SK-N-SH treated with all-trans-retinoic acid at 6 μM for 48 hours (cell line): ENCODE data around the gene HOXD8.

Experiments
- ARNTL ChIP-seq: fragments of 450-650 bp; formaldehyde crosslinking; IDR thresholded peaks from 2 replicates; pipeline ENCODE4 v1.5.0; 2020; ENCODE audit warnings: low read depth, mild to moderate bottlenecking, moderate library complexity, borderline replicate concordance
- ESRRG ChIP-seq: fragments of 250-450 bp; sonication (Bioruptor Pico); IDR thresholded peaks from 2 replicates; pipeline ENCODE4 v1.6.1; 2021; ENCODE audit warnings: mild to moderate bottlenecking
- GLIS3 ChIP-seq: fragments of 250-450 bp; sonication (Bioruptor Pico); IDR thresholded peaks from 2 replicates; pipeline ENCODE4 v1.5.0; 2020; ENCODE audit warnings: mild to moderate bottlenecking, moderate library complexity
- OSR1 ChIP-seq: fragments of 250-450 bp; sonication (Bioruptor Pico); IDR thresholded peaks from 2 replicates; pipeline ENCODE4 v1.8.0; 2022; ENCODE audit warnings: moderate library complexity, mild to moderate bottlenecking, inconsistent platforms
- PPARA ChIP-seq: fragments of 250-450 bp; sonication (Bioruptor Pico); IDR thresholded peaks from 2 replicates; pipeline ENCODE4 v1.5.0; 2020; ENCODE audit warnings: mild to moderate bottlenecking, borderline replicate concordance
- RARB ChIP-seq: fragments of 250-450 bp; sonication (Bioruptor Pico); IDR thresholded peaks from 2 replicates; pipeline ENCODE4 v1.8.0; 2021; ENCODE audit warnings: mild to moderate bottlenecking, moderate library complexity
- TCF4 ChIP-seq: fragments of 250-450 bp; sonication (Bioruptor Pico); IDR thresholded peaks from 2 replicates; pipeline ENCODE4 v1.8.0; 2021; ENCODE audit warnings: mild to moderate bottlenecking, moderate library complexity, borderline replicate concordance
- TOX ChIP-seq: fragments of 250-450 bp; sonication (Bioruptor Pico); IDR thresholded peaks from 2 replicates; pipeline ENCODE4 v1.8.0; 2021; ENCODE audit warnings: mild to moderate bottlenecking, moderate library complexity, borderline replicate concordance
- ZFP30 ChIP-seq: fragments of 450-650 bp; formaldehyde crosslinking; IDR thresholded peaks from 2 replicates; pipeline ENCODE4 v1.5.0; 2022; ENCODE audit warnings: mild to moderate bottlenecking, moderate library complexity
- TF ChIP-seq, protein P1 (sequence below): fragments of 250-450 bp; sonication (Bioruptor Pico); IDR thresholded peaks from 2 replicates; pipeline ENCODE4 v1.5.1; 2021; ENCODE audit warnings: mild to moderate bottlenecking, moderate library complexity
- TF ChIP-seq, protein P2 (sequence below): fragments of 250-450 bp; sonication (Bioruptor Pico); IDR thresholded peaks from 2 replicates; pipeline ENCODE4 v1.5.0; 2020; ENCODE audit warnings: mild to moderate bottlenecking, moderate library complexity
- TF ChIP-seq, protein P3 (sequence below): fragments of 250-450 bp; sonication (Bioruptor Pico); IDR thresholded peaks from 2 replicates; pipeline ENCODE4 v1.5.1; 2020; ENCODE audit warnings: low read depth, mild to moderate bottlenecking, moderate library complexity
- TF ChIP-seq, protein P4 (sequence below): fragments of 250-450 bp; sonication (Bioruptor Pico); IDR thresholded peaks from 2 replicates; pipeline ENCODE4 v1.8.0; 2020; ENCODE audit warnings: mild to moderate bottlenecking, moderate library complexity, borderline replicate concordance

DNA sequence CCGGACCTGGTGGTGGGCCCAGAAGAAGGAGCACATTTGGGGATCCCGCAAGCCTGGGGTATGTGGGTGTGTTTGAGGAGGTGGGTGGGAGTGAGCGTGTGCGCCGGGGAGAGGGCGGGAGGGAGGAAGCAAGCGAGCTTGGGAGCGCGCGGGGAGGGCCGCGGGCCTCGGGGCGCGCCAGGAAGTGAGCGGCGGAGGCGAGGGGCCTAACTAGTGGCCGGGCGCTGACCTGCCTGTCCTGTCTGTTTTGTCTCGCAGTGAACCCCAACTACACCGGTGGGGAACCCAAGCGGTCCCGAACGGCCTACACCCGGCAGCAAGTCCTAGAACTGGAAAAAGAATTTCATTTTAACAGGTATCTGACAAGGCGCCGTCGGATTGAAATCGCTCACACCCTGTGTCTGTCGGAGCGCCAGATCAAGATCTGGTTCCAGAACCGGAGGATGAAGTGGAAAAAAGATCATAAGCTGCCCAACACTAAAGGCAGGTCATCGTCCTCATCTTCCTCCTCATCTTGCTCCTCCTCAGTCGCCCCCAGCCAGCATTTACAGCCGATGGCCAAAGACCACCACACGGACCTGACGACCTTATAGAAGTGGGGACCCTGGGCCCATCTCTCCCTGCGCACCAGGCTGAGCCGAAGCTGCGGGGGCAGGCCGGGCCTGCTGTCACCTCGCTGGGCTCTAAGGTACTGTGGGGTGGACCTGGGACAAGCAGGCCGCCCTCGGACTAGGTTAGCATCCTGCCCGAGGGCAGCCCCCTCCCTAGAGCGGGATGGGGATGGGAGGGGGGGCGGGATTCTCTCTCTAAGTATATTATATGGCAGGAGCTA lies 23.1 kb downstream of the HOXD8 start:
- no peak for TF ChIP-seq ZFP30 (CRISPR knock-in tag)
- TF ChIP-seq, protein P1, sequence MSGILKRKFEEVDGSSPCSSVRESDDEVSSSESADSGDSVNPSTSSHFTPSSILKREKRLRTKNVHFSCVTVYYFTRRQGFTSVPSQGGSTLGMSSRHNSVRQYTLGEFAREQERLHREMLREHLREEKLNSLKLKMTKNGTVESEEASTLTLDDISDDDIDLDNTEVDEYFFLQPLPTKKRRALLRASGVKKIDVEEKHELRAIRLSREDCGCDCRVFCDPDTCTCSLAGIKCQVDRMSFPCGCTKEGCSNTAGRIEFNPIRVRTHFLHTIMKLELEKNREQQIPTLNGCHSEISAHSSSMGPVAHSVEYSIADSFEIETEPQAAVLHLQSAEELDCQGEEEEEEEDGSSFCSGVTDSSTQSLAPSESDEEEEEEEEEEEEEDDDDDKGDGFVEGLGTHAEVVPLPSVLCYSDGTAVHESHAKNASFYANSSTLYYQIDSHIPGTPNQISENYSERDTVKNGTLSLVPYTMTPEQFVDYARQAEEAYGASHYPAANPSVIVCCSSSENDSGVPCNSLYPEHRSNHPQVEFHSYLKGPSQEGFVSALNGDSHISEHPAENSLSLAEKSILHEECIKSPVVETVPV (CRISPR knock-in tag), result no peak
- TF ChIP-seq GLIS3 (CRISPR knock-in tag), result no peak
- no peak for TF ChIP-seq ARNTL (CRISPR knock-in tag)
- no peak for TF ChIP-seq TCF4 (CRISPR knock-in tag)
- TF ChIP-seq RARB, result no peak
- no peak for TF ChIP-seq PPARA (CRISPR knock-in tag)
- TF ChIP-seq, protein P2, sequence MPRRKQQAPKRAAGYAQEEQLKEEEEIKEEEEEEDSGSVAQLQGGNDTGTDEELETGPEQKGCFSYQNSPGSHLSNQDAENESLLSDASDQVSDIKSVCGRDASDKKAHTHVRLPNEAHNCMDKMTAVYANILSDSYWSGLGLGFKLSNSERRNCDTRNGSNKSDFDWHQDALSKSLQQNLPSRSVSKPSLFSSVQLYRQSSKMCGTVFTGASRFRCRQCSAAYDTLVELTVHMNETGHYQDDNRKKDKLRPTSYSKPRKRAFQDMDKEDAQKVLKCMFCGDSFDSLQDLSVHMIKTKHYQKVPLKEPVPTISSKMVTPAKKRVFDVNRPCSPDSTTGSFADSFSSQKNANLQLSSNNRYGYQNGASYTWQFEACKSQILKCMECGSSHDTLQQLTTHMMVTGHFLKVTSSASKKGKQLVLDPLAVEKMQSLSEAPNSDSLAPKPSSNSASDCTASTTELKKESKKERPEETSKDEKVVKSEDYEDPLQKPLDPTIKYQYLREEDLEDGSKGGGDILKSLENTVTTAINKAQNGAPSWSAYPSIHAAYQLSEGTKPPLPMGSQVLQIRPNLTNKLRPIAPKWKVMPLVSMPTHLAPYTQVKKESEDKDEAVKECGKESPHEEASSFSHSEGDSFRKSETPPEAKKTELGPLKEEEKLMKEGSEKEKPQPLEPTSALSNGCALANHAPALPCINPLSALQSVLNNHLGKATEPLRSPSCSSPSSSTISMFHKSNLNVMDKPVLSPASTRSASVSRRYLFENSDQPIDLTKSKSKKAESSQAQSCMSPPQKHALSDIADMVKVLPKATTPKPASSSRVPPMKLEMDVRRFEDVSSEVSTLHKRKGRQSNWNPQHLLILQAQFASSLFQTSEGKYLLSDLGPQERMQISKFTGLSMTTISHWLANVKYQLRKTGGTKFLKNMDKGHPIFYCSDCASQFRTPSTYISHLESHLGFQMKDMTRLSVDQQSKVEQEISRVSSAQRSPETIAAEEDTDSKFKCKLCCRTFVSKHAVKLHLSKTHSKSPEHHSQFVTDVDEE (CRISPR knock-in tag), result no peak
- no peak for TF ChIP-seq ESRRG
- TF ChIP-seq, protein P3, sequence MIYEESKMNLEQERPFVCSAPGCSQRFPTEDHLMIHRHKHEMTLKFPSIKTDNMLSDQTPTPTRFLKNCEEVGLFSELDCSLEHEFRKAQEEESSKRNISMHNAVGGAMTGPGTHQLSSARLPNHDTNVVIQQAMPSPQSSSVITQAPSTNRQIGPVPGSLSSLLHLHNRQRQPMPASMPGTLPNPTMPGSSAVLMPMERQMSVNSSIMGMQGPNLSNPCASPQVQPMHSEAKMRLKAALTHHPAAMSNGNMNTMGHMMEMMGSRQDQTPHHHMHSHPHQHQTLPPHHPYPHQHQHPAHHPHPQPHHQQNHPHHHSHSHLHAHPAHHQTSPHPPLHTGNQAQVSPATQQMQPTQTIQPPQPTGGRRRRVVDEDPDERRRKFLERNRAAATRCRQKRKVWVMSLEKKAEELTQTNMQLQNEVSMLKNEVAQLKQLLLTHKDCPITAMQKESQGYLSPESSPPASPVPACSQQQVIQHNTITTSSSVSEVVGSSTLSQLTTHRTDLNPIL (CRISPR knock-in tag), result no peak
- TF ChIP-seq, protein P4, sequence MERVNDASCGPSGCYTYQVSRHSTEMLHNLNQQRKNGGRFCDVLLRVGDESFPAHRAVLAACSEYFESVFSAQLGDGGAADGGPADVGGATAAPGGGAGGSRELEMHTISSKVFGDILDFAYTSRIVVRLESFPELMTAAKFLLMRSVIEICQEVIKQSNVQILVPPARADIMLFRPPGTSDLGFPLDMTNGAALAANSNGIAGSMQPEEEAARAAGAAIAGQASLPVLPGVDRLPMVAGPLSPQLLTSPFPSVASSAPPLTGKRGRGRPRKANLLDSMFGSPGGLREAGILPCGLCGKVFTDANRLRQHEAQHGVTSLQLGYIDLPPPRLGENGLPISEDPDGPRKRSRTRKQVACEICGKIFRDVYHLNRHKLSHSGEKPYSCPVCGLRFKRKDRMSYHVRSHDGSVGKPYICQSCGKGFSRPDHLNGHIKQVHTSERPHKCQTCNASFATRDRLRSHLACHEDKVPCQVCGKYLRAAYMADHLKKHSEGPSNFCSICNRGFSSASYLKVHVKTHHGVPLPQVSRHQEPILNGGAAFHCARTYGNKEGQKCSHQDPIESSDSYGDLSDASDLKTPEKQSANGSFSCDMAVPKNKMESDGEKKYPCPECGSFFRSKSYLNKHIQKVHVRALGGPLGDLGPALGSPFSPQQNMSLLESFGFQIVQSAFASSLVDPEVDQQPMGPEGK (CRISPR knock-in tag), result no peak
- TF ChIP-seq OSR1 (CRISPR knock-in tag), result no peak
- no peak for TF ChIP-seq TOX (CRISPR knock-in tag)
